ENCODE results near the gene TMEM74B. TPM values are rescaled to one million over a fixed set of nuclear protein-coding genes. Genes with fewer than 3 reads are reported as not detected.

TMEM74B gene
- total RNA-seq, 2 experiments from 2014 or later = not detected

DNA sequence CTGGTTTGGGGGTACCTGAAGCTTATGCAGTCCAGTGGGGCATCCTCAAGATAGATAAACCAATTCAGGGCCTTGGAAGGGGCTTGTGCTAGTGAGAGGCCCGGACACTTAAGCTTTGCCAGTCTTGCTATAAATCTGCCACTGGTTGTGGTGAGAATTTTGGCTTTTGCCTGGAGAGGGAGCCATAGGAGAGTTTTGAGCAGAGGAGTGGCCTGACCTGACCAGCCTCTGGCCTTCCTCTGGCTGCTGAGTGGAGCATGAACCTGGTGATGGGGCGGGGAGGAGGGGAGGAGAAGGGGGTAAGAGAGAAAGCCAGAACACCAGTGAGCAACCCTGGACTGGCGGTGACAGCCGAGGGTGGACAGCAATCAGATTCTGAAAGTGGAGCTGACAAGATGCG lies 7.1 kb downstream of the TMEM74B start:
- BruUV-seq (replicated peaks) = no TSS peak
- Histone ChIP-seq H3K9me3 (ENCODE audit: low read length) (no peaks in the 10 kb centered on the region), H3K4me3 (ENCODE audit: low read depth, low read length, poor library complexity, severe bottlenecking) (no peak overlapping the region), H4K20me1 (ENCODE audit: insufficient read depth, low read length) (no peaks in the 10 kb centered on the region), H2AFZ (ENCODE audit: low read length) (no peak overlapping the region), H3K4me2 (ENCODE audit: low read length) (no peak overlapping the region), H3K79me2 (ENCODE audit: insufficient read depth, low read depth, low read length) (no peaks in the 10 kb centered on the region), H3K36me3 (ENCODE audit: insufficient read depth, low read length) (no peaks in the 10 kb centered on the region), H3K27ac (ENCODE audit: low read depth, low read length, poor library complexity, severe bottlenecking) (no peak overlapping the region), H3K9me2 (ENCODE audit: insufficient read depth, low read length) (no peaks in the 10 kb centered on the region), H3K4me1 (ENCODE audit: insufficient read depth, low read length, poor library complexity, severe bottlenecking) (no peaks in the 10 kb centered on the region)
- POLR2A ChIA-PET = no interaction called here
- intact Hi-C loops (cut with micrococcal nuclease; ENCODE audit: unreplicated experiment) = no loop called here
- CTCF ChIA-PET (ENCODE audit: unreplicated experiment) = no interaction called here
- TF ChIP-seq EZH2phosphoT487 (IDR thresholded peaks at IDR 0.05; ENCODE audit: borderline replicate concordance, low read depth, low read length) (no peak), CTCF (conservative IDR thresholded peaks at IDR 0.05; ENCODE audit: low read length) (0 out of 2 replicates have a peak, but pooled peaks have one; percentile 15)
- DNase-seq (ENCODE audit: low spot score) = no peak

- BruUV-seq (replicated peaks) = no TSS peak
- TF ChIP-seq CTCF (conservative IDR thresholded peaks at IDR 0.05; ENCODE audit: low read length) = no peak
- TF ChIP-seq EZH2phosphoT487 (IDR thresholded peaks at IDR 0.05; ENCODE audit: borderline replicate concordance, low read depth, low read length) = no peak
- Histone ChIP-seq H3K79me2 (ENCODE audit: insufficient read depth, low read depth, low read length) (no peaks in the 10 kb centered on the region), H2AFZ (ENCODE audit: low read length) (no peak overlapping the region), H3K4me2 (ENCODE audit: low read length) (no peak overlapping the region), H3K4me1 (ENCODE audit: insufficient read depth, low read length, poor library complexity, severe bottlenecking) (no peaks in the 10 kb centered on the region), H3K36me3 (ENCODE audit: insufficient read depth, low read length) (peaks cover 9% of the 10 kb centered on the region; the same call in 1 of the 2 replicates), H3K4me3 (ENCODE audit: low read depth, low read length, poor library complexity, severe bottlenecking) (no peak overlapping the region), H4K20me1 (ENCODE audit: insufficient read depth, low read length) (no peaks in the 10 kb centered on the region), H3K27ac (ENCODE audit: low read depth, low read length, poor library complexity, severe bottlenecking) (no peak overlapping the region), H3K9me2 (ENCODE audit: insufficient read depth, low read length) (no peaks in the 10 kb centered on the region), H3K9me3 (ENCODE audit: low read length) (no peaks in the 10 kb centered on the region)
- ChIA-PET CTCF (ENCODE audit: unreplicated experiment) (no interaction called here), POLR2A (no interaction called here)
- intact Hi-C loops (cut with micrococcal nuclease; ENCODE audit: unreplicated experiment) = no loop called here
- no peak for DNase-seq (ENCODE audit: low spot score)
Measured at GRCh38 chr20:1174787-1175186, 10.0 kb downstream of the TMEM74B start.

GRCh38 chr20:1173698-1174097 lies 11.1 kb downstream of the TMEM74B start:
- H3K79me2 ChIP-seq (ENCODE audit: insufficient read depth, low read depth, low read length) = no peaks in the 10 kb centered on the region
- no peak overlapping the region for H3K4me2 ChIP-seq (ENCODE audit: low read length)
- no peaks in the 10 kb centered on the region for H3K9me3 ChIP-seq (ENCODE audit: low read length)
- CTCF ChIA-PET (ENCODE audit: unreplicated experiment) = no interaction called here
- H3K9me2 ChIP-seq (ENCODE audit: insufficient read depth, low read length) = no peaks in the 10 kb centered on the region
- no peaks in the 10 kb centered on the region for H3K4me1 ChIP-seq (ENCODE audit: insufficient read depth, low read length, poor library complexity, severe bottlenecking)
- no peak overlapping the region for H3K27ac ChIP-seq (ENCODE audit: low read depth, low read length, poor library complexity, severe bottlenecking)
- TF ChIP-seq CTCF (conservative IDR thresholded peaks at IDR 0.05; ENCODE audit: low read length) (no peak), EZH2phosphoT487 (IDR thresholded peaks at IDR 0.05; ENCODE audit: borderline replicate concordance, low read depth, low read length) (no peak)
- no TSS peak for BruUV-seq (replicated peaks)
- intact Hi-C loops (cut with micrococcal nuclease; ENCODE audit: unreplicated experiment) = no loop called here
- no peaks in the 10 kb centered on the region for H4K20me1 ChIP-seq (ENCODE audit: insufficient read depth, low read length)
- no peak for DNase-seq (ENCODE audit: low spot score)
- H2AFZ ChIP-seq (ENCODE audit: low read length) = no peak overlapping the region
- H3K4me3 ChIP-seq (ENCODE audit: low read depth, low read length, poor library complexity, severe bottlenecking) = no peak overlapping the region
- H3K36me3 ChIP-seq (ENCODE audit: insufficient read depth, low read length) = peaks cover 20% of the 10 kb centered on the region; the same call in 1 of the 2 replicates
- POLR2A ChIA-PET = no interaction called here

Data from OCI-LY7 (cell line).